Upper lobe of right lung (tissue), 1 donor: Measurements from ENCODE around the gene PDE11A. TPM values are rescaled to one million over a fixed set of nuclear protein-coding genes. Genes with fewer than 3 reads are reported as not detected.

Experiments used
- ATAC-seq: fragments of 200-7000 bp; cut with Tn5 transposase; one replicate; pipeline ENCODE4 v1.9.1; 2020; ENCODE audit warnings: mild to moderate bottlenecking, moderate library complexity
- DNase-seq: peaks from one replicate; pipeline ENCODE4 v3.0.0-alpha.2; 2020
- H3K27ac ChIP-seq: fragments of 200-600 bp; one replicate; pipeline ENCODE4 v1.8.0; 2022
- H3K27me3 ChIP-seq: fragments of 200-600 bp; one replicate; pipeline ENCODE4 v1.8.0; 2022; ENCODE audit warnings: mild to moderate bottlenecking
- H3K36me3 ChIP-seq: fragments of 200-600 bp; one replicate; pipeline ENCODE4 v1.8.0; 2022
- H3K4me1 ChIP-seq: fragments of 200-600 bp; one replicate; pipeline ENCODE4 v1.8.0; 2022
- H3K4me3 ChIP-seq: fragments of 200-600 bp; one replicate; pipeline ENCODE4 v1.8.0; 2022; ENCODE audit warnings: mild to moderate bottlenecking
- H3K9me3 ChIP-seq: fragments of 200-600 bp; one replicate; pipeline ENCODE4 v1.8.0; 2022
- CTCF ChIP-seq: fragments of 200-600 bp; IDR thresholded peaks from one replicate; pipeline ENCODE4 v1.8.0; 2022; ENCODE audit warnings: antibody characterized with exemption
- intact Hi-C: fragments of 100-400 bp; cut with DNase I; formaldehyde crosslinking; loops from one replicate; pipeline ENCODE4 v1.11.0; 2022
- total RNA-seq: library from RNA; stranded (reverse); fragmentation: NEBNext Ultra II Directional; extraction: Animal tissue kit (Norgen Biotek cat#: 25700); gene quantifications from one replicate; pipeline ENCODE4 v1.2.1, GENCODE V29; 2021
- donor health status: DM: no; HTN: yes; CAD: no; lungs with severe emphysema.

Gene PDE11A
- total RNA-seq, 1 donor from 2014 or later: not detected

DNA sequence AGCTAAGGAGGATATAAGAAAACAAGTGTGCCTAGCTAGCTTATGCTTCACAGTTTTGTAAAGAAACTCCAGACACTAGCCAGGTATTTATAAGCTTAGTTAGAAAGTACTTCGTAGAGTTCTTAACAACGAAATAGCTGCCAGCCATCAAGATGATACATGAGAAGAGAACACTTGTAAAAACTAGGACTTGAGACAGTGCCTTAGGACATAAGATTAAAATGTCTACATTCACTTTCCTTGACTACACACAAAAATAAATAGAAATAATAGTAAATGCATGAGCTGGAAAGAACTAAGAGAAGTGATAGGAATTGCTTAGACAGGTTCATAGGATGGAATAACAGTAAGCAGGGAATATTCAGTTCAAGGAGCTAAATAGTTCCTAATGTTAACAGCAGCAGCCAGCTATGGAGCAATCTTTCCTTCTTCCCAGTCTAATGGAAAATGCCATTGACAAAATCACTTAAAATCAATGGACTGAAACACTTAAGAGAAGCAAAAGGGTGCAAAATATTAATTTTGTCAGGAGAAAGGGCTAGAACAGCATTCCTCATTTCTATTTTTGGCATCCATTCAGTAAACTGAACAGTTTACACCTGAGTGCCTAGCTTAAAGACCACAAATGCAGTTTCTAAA lies 186.6 kb downstream of the PDE11A start:
- intact Hi-C loops: no loop called here
- TF ChIP-seq CTCF: no peak
- DNase-seq (no peak), ATAC-seq (no peak)
- Histone ChIP-seq H3K4me3 (no peak overlapping the region), H3K27ac (no peak overlapping the region), H3K4me1 (no peaks in the 10 kb centered on the region), H3K9me3 (no peaks in the 10 kb centered on the region), H3K36me3 (no peaks in the 10 kb centered on the region), H3K27me3 (no peaks in the 10 kb centered on the region)

- no peak for ATAC-seq
- H3K27ac ChIP-seq: no peak overlapping the region
- H3K27me3 ChIP-seq: no peaks in the 10 kb centered on the region
- TF ChIP-seq CTCF: no peak
- intact Hi-C loops: no loop called here
- H3K36me3 ChIP-seq: no peaks in the 10 kb centered on the region
- H3K9me3 ChIP-seq: no peaks in the 10 kb centered on the region
- H3K4me3 ChIP-seq: no peak overlapping the region
- H3K4me1 ChIP-seq: no peaks in the 10 kb centered on the region
- DNase-seq: no peak
Observed at GRCh38 chr2:177883177-177883576, 189.4 kb downstream of the PDE11A start.

DNA sequence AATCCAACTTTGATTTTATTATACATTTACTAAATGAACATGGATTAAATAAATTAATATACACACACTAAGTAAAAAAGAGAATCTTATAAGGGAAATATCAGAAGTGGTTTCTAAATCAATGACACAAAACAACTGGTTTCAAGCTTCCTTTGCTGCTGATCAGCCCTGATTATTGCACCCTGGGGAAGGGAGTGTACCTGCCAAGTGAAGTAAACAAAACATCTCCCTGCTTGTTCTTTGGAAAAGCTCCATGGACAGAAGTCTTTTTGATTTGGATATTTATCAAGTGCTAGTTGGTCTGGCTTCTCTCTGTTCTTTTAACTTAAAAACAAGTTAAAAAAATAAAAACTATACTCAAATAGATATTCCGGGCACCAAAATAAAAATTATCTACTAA lies 190.1 kb downstream of the PDE11A start:
- Histone ChIP-seq H3K9me3 (no peaks in the 10 kb centered on the region), H3K36me3 (no peaks in the 10 kb centered on the region), H3K4me1 (no peaks in the 10 kb centered on the region), H3K4me3 (no peak overlapping the region), H3K27ac (no peak overlapping the region), H3K27me3 (no peaks in the 10 kb centered on the region)
- no peak for ATAC-seq
- TF ChIP-seq CTCF: no peak
- no peak for DNase-seq
- intact Hi-C loops: no loop called here

DNA sequence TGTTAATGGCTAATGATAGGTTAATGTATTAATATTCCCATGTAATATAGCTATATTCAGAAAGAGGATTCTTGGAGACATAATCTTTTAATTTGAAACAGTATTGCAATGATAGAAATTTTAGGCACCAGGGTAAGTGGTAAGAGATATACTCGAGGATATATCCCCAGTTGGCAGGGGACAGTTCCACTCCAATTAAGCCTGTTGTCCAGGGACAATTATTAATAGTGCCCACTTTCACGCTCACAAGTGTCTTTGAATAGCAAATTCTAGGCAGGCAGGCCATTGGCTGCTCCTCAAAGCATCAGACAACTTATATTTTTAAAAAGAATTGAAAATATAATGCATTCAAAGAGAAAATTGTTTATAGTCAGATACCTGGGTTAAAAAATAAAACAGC lies 190.7 kb downstream of the PDE11A start:
- Histone ChIP-seq H3K27ac (no peak overlapping the region), H3K4me1 (no peaks in the 10 kb centered on the region), H3K4me3 (no peak overlapping the region), H3K36me3 (no peaks in the 10 kb centered on the region), H3K9me3 (no peaks in the 10 kb centered on the region), H3K27me3 (no peaks in the 10 kb centered on the region)
- no peak for DNase-seq
- intact Hi-C loops: no loop called here
- no peak for ATAC-seq
- TF ChIP-seq CTCF: no peak

DNA sequence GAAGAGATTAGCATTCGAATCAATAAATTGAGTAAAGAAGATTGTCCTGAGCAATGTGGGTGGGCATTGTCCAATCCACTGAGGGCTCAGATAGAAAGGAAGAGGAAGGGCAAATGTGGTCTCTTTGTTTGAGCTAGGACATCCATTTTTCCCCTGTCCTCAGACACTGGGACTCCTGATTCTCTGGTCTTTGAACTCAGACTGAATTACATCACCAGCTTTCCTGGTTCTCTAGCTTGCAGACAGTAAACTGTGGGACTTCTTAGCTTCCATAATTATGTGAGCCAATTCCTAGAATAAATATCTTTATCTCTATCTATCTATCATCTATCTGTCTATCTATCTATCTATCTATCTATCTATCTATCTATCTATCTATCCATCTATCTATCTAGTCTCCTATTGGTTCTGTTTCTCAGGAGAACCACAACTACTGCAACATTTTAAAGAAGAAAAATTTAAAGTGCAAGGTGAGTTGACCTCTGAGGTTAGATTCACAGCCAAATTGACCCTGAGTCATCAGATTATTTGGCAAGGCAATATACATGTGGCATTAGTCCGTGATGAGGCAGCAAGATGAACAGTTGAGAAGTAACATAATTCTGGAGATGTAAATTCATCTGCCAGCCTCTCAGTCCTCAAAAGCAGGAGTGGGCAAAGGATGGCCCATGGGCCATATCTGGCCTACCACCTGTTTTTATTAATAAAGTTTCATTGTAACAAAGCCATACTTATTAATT lies 191.4 kb downstream of the PDE11A start:
- Histone ChIP-seq H3K36me3 (no peaks in the 10 kb centered on the region), H3K27me3 (no peaks in the 10 kb centered on the region), H3K4me3 (no peak overlapping the region), H3K27ac (no peak overlapping the region), H3K9me3 (no peaks in the 10 kb centered on the region), H3K4me1 (no peaks in the 10 kb centered on the region)
- no peak for TF ChIP-seq CTCF
- intact Hi-C loops: no loop called here
- DNase-seq (no peak), ATAC-seq (no peak)
